GM18951 (cell line): ENCODE results near the gene STARD10.

Experiments
- POLR2A ChIP-seq: IDR thresholded peaks from 4 replicates; pipeline ENCODE4 v1.6.1; 2011; ENCODE audit warnings: mild to moderate bottlenecking; ENCODE audit not compliant: insufficient read length, insufficient read depth; ENCODE audit errors: extremely low read depth
- in situ Hi-C: fragments of 300-500 bp; cut with MboI; formaldehyde crosslinking; loops from one replicate; pipeline ENCODE4 v1.12.0; 2022; ENCODE audit warnings: low sequenced_read_pairs, mixed read lengths, inconsistent platforms; ENCODE audit not compliant: unreplicated experiment

The STARD10 gene

DNA sequence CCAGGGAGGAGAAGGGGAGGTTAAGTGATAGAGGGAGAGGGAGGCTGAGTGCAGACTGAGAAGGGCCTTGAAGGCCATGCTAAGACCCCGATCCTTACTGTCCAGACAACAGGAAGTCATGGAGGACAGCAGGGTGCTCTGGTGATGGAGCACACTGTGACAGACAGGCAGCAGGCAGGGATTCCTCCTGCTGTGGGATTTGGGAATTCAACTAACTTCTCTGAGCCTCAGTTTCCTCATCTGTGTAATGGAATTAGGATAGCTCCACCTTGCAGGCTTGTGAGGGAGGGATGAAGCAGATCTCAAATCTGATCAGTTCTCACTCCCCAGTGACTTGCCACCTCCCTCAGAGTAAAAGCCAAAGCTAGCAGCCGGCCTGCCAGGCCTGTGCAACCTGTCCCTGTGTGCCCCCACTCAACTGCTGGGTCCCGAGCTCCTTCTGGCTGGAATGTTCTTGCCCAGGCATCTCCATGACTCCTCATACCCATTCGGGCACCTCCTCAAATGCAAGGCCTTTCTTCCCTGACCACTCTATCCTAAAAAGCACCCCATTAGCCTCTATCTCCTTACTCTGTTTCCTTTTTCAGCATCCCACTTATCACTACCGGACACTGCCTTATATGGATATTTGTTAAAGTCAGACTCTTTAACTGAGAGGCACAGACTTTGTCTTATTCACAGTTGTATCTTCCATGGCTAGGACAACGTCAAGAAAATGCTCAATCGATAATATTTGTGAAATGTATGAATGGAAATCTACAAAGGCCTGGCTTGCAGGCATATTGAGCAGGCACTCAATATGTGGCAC is 51.1 kb downstream of the STARD10 start:
- in situ Hi-C loops = no loop called here
- no peak for TF ChIP-seq POLR2A

DNA sequence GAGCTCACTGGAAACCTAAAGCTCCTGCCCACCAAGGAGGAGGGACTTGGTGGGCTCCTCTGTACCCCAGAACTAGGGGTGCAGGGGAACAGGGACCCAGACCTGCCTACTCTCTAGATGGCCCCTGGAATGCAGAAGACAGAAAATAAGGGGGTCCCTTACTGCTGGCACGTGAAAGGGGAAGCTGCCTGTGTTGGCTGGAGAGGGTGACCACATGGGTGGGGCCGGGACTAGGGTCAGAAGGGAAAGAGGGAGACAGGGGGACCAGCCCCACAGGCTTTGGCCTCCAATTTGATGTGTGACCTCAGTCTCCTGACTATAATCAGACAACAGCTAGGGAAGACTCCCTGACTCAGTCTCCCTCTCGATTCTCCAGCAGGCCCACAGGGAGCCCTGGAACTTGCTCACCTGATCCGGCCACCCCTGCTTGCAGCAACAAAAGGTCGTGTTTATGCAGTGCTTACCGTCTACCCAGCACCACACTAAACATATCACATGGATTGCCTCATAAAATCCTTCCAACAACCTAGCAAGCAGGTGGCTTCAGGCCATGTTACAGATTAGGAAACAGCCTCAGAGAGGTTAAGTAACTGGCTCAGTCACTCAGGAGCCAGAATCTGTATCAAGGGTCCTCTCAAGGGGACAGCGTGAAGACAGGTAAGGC is 51.9 kb downstream of the STARD10 start:
- TF ChIP-seq POLR2A = no peak
- in situ Hi-C loops = no loop called here

DNA sequence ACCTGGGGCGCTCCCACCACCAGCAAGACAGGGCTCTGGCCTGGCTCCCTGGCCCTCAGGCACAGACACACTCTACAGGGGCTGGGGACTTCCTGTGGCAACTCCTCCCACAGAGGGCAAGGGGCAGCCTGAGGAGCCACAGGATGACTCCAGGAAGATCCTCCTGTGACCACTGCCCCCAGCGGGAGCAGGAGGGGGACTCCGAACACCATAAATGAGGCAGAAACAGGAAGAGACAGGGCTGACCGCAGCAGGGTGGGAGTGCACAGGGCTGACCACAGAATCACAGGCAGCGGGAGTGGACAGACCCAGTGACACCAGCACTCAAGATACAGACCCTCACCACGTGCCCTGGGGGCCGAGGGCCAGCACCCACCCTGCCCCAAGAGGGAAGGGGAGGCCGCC is 52.4 kb downstream of the STARD10 start:
- in situ Hi-C loops = no loop called here
- TF ChIP-seq POLR2A = no peak

DNA sequence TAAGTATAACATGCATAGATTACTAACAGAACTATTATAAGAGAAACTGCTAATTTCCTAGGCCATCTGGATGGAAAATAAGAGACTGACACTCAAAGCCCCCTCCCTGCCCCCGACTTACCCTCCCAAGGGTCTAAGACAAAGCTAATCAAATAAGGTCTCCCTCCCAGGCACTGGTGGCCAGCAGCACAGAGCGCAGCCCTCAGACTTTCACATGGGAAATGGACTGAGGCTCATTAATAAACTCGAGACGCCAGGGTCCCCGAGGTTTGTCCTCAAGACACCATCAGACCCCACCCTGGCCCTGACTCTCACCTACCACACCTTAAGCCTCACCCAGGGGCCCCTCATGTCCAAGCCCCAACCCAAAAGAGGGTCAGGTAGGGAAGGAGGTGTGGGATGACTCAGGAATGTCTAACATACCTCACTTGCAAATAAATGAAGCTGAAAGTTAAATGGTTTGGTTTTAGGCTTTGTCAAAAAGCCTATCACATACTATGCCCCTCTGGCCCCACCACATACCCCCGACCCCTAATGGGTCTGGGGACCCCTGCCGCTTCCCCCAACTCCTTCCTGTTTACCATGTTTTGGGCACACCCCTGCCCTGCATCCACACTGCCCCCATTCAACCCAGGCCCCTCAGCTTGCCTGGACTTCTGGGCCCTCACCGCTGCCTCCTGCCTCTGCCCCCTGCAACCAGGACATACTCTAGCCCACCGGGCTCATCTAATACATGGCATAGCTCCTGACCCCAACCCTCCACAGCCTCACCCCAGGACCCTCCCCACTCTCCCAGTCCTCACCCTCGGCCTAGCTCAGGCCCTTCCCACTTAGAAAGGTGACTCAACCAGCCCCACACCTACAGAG is 53.1 kb downstream of the STARD10 start:
- TF ChIP-seq POLR2A = no peak
- in situ Hi-C loops = no loop called here

DNA sequence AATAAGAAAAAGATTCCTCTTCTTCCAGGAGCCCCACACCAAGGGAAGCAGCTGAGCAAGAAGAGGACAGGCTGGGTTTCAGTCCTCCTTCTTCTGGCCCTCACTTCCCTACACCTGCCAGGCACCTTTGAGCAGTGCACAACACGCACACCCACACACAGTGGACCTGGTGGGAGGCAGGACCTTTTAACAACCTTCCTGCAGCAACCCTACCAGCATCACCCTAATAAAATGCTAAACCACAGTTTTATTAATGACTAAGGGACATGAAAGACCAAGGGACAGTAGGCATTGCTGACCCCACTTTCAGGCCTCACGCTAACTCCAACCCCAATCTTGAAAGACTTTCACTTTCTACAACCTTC is 53.8 kb downstream of the STARD10 start:
- in situ Hi-C loops = no loop called here

DNA sequence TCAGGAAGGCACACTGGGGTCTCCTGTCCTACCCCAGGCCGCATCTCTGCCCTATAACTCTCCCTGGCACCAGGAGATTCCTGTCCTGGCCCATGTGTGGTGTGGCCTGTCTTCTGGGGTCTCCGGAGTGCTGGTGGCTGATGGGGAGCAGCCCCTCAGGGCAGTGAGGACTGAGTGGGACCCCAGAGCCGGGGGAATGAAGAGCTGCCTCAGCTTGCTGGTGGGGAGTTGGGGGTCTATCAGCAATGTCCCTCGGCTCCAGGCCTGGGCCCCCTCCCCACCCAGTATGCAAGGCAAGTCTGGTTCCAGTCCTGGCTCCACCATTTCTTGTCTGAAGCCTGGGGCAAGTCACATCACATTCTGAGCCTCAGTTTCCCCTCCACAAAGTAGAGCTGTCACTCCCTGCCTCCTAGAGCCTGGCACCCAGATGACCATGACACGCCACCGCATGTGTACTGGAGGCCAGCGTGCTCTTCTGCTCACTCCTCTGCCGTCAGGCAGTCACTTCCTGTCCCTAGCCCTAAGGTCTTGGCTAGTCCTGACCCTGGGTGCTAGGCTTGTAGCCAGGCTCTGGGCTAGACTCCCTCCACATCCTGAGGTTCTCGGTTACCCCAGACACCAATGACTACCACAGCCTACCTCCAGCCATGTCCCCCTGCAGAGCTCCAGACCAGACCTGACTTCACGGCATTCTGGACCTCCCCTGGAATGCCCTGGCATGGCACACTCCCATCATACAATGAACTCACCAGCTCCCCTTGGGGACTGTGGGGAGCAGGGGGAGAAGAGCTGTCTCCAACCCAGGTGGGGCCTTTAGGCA is 54.4 kb downstream of the STARD10 start:
- in situ Hi-C loops = no loop called here
- TF ChIP-seq POLR2A = no peak

More for the DNA sequence above, 53.8 kb downstream of the STARD10 start:
- no peak for TF ChIP-seq POLR2A

DNA sequence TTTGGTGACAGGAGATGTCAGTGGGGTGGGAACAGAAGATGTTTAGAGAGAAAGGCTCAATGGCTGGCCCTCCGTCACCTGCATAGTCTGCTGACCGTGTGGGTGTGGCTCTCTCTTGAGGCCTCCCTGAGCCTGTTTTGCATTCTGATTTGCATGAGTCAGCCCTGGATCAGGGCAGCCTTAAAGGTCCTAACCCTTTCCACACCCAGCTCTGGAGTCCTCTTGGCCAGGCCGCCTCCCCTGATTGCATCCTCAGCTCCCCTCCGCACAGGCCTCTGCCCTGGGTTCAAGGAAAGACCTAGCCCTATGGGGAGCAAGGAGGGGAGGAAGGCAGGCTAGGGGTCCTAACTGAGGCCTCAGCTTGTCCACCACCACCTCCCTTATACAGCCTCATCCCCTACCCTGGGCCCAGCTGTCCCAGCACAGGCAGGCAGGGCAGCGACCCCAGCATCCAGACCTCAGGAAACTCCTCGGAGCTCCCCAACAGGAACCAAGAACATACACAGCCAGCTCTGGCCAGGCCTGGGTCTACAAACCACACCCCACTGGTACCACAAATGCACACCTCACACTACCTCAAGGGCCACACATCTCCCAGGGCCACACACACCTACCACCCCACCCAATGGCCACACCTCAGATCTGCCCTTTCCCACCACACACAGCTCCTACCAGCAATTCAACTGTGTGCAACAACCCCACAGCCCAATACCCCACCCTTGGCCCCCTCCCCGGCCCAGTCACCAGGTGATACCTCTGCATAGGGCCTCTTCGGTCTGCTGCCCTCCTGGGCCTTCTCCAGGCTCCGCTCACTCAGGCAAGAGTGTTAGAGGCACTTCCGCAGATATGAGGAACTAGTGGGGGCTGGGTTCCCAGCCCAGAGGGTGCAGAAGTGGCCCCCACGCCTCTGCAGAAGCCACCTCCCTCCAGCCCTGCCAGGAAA is 55.4 kb downstream of the STARD10 start:
- peak; percentile 51 for TF ChIP-seq POLR2A
- in situ Hi-C loops = no loop called here

DNA sequence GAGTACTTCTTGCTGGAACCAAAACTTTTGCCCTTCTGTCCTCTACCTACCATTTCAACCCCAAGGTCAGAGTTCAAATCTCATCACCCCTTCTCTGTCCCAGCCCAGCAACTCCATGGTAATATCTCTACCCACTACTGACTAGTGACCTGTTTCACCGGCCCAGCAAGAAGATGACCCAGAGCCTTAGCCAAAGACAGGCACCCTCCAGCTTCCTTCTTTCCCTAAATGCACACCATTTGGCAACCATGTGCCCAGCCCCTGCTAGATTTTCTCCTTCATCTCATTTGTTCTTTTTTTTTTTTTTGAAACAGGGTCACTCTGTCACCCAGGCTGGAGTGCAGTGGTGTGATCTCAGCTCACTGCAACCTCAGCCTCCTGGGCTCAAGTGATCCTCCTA is 56.5 kb downstream of the STARD10 start:
- TF ChIP-seq POLR2A = no peak
- in situ Hi-C loops = no loop called here

DNA sequence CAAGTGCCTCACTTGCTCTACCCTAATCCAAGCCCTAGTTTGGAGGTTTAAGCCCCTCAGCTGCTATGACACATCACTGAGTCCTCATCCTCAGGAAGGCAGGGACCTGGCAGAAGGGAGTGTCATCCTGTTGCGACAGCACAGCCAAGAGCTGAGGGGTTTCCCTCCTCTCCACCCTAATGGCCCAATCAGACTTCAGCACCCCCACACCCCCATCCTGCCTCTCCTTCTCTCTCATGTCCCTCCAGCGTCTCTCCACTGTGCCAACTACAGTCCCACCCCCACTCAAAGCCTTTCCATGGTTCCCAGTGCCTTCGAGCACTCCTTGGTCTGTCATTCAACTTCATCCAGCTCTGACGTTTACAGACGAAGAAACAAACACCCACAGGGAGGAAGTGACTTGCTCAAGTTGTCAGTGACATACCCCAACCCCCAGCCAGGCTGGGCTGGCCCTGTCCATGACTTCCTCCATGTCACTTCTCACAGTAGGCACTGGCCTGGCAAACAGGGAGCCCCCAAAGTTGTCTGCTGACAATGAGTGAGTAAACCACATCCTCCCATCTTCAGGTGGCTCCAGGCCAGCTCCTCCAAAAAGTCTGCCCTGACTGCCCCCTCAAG is 57.3 kb downstream of the STARD10 start:
- TF ChIP-seq POLR2A = no peak
- in situ Hi-C loops = no loop called here

DNA sequence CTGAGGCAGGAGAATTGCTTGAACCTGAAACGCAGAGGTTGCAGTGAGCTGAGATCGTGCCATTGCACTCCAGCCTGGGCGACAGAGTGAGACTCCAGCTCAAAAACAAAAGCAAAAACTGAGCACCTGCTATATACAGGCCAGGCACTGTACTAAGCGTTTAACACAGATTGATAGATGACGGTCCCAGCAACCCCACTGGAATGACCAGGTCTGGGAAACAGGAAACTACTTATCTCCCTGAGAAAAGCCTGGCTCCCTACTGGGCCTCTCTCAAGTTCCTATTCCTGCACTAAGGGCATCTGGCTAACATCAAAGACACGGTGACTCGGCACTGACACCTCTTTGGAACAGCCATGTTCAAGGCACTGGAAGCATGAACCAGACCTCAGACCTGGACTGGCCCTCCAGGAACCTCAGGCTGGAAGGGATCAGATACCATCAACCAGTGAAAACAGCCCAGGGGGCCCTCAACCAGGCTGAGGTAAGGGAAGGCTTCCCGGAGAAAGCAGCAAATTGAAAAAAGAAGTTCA is 58.3 kb downstream of the STARD10 start:
- TF ChIP-seq POLR2A = no peak
- in situ Hi-C loops = no loop called here

DNA sequence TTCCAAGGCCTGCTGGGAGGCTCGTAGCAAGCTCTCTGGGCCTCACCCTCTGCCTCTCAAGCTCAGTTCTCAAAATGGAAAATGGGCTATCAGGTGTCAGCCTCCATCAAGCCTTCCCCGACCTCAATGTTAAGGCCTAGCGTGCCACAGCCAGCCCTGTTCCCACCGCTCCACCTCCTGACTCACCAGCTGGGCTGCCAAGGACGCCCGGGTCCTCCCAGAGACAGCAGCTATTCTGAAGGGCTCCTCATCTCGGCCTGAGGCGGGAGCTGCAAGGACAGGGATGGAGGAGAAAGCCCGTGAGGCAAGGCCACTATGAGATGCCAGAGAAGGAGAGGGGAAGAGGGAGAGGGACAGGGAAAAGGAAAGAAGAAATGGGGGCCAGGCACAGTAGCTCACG is 61.5 kb downstream of the STARD10 start:
- in situ Hi-C loops = no loop called here
- no peak for TF ChIP-seq POLR2A
